ENCODE measurements around the gene PTEN. TPM values are rescaled to one million over a fixed set of nuclear protein-coding genes. Genes with fewer than 3 reads are reported as not detected.
"Not testable (repeated sequence)": the region's sequence is repeated elsewhere in the genome, so short reads cannot be mapped to it uniquely, and the experiment has no call there.

Gene PTEN
- total RNA-seq, 4 donors from 2014 or later = 78.6 to 184 (median 129) TPM

DNA sequence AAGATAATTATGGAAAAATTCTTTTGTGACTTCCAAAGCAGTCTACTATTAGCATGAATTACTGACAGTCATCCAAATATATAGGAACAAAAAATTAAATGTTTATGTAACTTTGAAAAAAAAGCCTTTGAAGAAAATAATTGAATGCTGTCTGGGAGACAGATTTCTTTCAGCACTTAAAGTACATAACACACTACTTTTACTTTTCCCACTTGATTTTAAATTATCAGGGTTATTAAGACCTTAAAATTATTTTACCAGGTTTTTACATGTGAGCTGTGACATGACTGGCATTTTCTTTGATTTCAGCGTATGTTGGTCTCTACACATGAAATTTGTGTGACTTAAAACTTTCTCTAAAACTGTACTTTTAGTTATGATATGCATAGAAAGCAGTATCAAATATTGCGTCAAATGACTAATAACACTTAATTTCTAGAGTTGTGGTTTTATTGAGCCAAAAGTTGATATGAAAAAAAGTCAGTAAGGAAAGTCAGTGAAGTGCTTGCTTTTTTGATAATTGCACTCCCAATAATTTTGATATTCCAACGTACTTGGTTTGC lies 3.1 kb downstream of the PTEN start:
- in situ Hi-C loops (cut with MboI; ENCODE audit: low pct_ligation_motif_present in 1 of 4, low pct_unique_long_range_greater_than_20kb in 1 of 4, low sequenced_read_pairs in 3 of 4) = loop anchor here (10.0 to 25.0 kb wide), 4 partner anchors 246 to 521 kb away; no protein-coding TSS in a partner anchor
- H3K27ac ChIP-seq = peak overlapping the region; percentile 93 to 100 (median 98)

DNA sequence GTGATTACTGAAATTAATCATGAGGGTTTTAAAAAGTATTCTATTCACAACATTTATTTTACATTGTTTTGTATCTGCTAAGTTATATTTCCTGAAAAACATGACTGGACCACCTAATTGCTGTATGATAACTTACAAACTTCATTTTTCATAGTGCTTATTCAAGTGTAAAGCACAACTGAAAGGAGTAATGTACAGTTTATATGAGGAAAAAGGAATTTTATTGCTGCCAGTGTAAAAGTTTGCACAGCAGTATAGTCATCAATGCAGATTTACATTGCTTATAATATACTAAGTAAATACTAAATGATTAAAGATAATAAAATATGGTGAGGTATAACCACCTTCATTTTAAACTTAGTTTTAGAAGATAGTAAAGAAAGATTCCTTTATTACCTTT lies 4.0 kb downstream of the PTEN start:
- no peak for TF ChIP-seq POLR2AphosphoS5 (IDR thresholded peaks at IDR 0.05)
- Histone ChIP-seq H3K36me3 (no peaks in the 10 kb centered on the region), H3K4me3 (peak overlapping the region in 3 of 4 donors; percentile 74 to 97 (median 77)), H3K4me1 (peaks cover 0 to 48% (median 26%) of the 10 kb centered on the region in 4 donors), H3K27ac (peak overlapping the region; percentile 93 to 100 (median 98)), H3K9me3 (no peaks in the 10 kb centered on the region), H3K27me3 (no peaks in the 10 kb centered on the region)
- intact Hi-C loops (cut with DNase I; ENCODE audit: low total_unique reads) = no loop called here
- in situ Hi-C loops (cut with MboI; ENCODE audit: low pct_ligation_motif_present in 1 of 4, low pct_unique_long_range_greater_than_20kb in 1 of 4, low sequenced_read_pairs in 3 of 4) = loop anchor here (10.0 to 25.0 kb wide), 4 partner anchors 245 to 520 kb away; no protein-coding TSS in a partner anchor
- no peak for DNase-seq

More for the DNA sequence above, 3.1 kb downstream of the PTEN start:
- no peak for TF ChIP-seq POLR2A (IDR thresholded peaks at IDR 0.05)
- TF ChIP-seq EP300 (IDR thresholded peaks at IDR 0.05; ENCODE audit: low read depth) = no peak
- no peak for TF ChIP-seq POLR2AphosphoS5 (IDR thresholded peaks at IDR 0.05)
- TF ChIP-seq, protein P1, sequence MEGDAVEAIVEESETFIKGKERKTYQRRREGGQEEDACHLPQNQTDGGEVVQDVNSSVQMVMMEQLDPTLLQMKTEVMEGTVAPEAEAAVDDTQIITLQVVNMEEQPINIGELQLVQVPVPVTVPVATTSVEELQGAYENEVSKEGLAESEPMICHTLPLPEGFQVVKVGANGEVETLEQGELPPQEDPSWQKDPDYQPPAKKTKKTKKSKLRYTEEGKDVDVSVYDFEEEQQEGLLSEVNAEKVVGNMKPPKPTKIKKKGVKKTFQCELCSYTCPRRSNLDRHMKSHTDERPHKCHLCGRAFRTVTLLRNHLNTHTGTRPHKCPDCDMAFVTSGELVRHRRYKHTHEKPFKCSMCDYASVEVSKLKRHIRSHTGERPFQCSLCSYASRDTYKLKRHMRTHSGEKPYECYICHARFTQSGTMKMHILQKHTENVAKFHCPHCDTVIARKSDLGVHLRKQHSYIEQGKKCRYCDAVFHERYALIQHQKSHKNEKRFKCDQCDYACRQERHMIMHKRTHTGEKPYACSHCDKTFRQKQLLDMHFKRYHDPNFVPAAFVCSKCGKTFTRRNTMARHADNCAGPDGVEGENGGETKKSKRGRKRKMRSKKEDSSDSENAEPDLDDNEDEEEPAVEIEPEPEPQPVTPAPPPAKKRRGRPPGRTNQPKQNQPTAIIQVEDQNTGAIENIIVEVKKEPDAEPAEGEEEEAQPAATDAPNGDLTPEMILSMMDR (IDR thresholded peaks at IDR 0.05) = no peak
- intact Hi-C loops (cut with DNase I; ENCODE audit: low total_unique reads) = no loop called here
- peaks cover 0 to 42% (median 28%) of the 10 kb centered on the region in 4 donors for H3K4me1 ChIP-seq
- WGBS, 2 donors (ENCODE audit: low coverage in 1 of 2) = 0 to 4% methylated on average over 3 of the region's 3 CpGs
- H3K4me3 ChIP-seq = peak overlapping the region in 3 of 4 donors; percentile 74 to 97 (median 77)
- H3K9me3 ChIP-seq = no peaks in the 10 kb centered on the region
- H3K27me3 ChIP-seq = no peaks in the 10 kb centered on the region
- no peaks in the 10 kb centered on the region for H3K36me3 ChIP-seq
- DNase-seq = no peak

DNA sequence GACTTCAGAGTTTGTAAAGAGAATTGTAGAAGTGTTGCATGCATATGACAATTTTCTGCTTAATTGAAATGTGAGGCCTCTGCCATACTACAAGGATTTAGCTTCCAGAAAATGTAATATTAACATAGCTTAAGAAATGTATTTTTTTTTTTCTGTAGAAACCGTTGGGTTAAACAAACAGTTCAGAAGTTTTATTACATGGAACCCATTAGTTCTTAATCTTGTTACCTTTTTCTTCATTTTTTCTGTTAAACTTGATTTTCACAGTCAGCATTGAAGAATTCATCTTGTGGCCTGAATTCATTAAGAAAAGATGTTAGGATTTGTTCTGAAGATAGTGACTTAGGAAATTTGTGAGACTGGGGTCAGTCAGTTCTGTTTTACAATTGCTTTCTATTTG lies 4.9 kb downstream of the PTEN start:
- intact Hi-C loops (cut with DNase I; ENCODE audit: low total_unique reads) (no loop called here), in situ Hi-C loops (cut with MboI; ENCODE audit: low pct_ligation_motif_present in 1 of 4, low pct_unique_long_range_greater_than_20kb in 1 of 4, low sequenced_read_pairs in 3 of 4) (loop anchor here (10.0 to 25.0 kb wide), 4 partner anchors 244 to 519 kb away; no protein-coding TSS in a partner anchor)
- H3K27ac ChIP-seq = peak overlapping the region in 3 of 4 donors; percentile 93 to 100 (median 99)
- no peak for DNase-seq
- TF ChIP-seq, protein P1 (IDR thresholded peaks at IDR 0.05) = no peak
- no peak for TF ChIP-seq EP300 (IDR thresholded peaks at IDR 0.05; ENCODE audit: low read depth)
- TF ChIP-seq POLR2AphosphoS5 (IDR thresholded peaks at IDR 0.05) = no peak
- TF ChIP-seq POLR2A (IDR thresholded peaks at IDR 0.05) = no peak
- peaks cover 0 to 56% (median 26%) of the 10 kb centered on the region in 4 donors for H3K4me1 ChIP-seq
- H3K27me3 ChIP-seq = no peaks in the 10 kb centered on the region
- H3K9me3 ChIP-seq = no peaks in the 10 kb centered on the region
- 2 to 7% methylated on average over 1 of the region's 1 CpG for WGBS, 2 donors (ENCODE audit: low coverage in 1 of 2)
- H3K4me3 ChIP-seq = peak overlapping the region in 3 of 4 donors; percentile 74 to 97 (median 77)
- H3K36me3 ChIP-seq = no peaks in the 10 kb centered on the region

DNA sequence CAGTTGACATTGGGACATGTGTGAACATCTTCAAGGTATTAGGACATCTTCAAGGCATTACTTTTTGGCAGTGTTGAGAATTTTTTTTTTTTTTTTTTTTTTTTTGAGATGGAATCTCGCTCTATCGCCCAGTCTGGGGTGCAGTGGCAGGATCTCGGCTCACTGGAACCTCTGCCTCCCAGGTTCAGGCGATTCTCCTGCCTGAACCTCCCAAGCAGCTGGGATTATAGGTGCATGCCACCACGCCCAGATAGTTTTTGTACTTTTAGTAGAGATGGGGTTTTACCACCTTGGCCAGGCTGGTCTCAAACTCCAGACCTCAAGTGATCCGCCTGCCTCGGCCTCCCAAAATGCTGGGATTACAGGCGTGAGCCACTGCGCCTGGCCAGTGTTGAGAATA lies 5.7 kb downstream of the PTEN start:
- H3K27me3 ChIP-seq; intact Hi-C loops (cut with DNase I; ENCODE audit: low total_unique reads); H3K9me3 ChIP-seq; H3K36me3 ChIP-seq; DNase-seq: not testable (repeated sequence)
- Histone ChIP-seq H3K4me1 (peaks cover 5 to 65% (median 26%) of the 10 kb centered on the region in 4 donors), H3K4me3 (peak overlapping the region in 1 of 4 donors; percentile 74), H3K27ac (peak overlapping the region in 1 of 4 donors; percentile 100)
- WGBS, 2 donors (ENCODE audit: low coverage in 1 of 2) = 77 to 91% methylated on average over 4 to 9 of the region's 9 CpGs
- in situ Hi-C loops (cut with MboI; ENCODE audit: low pct_ligation_motif_present in 1 of 4, low pct_unique_long_range_greater_than_20kb in 1 of 4, low sequenced_read_pairs in 3 of 4) = loop anchor here (10.0 to 25.0 kb wide), 4 partner anchors 243 to 518 kb away; no protein-coding TSS in a partner anchor

DNA sequence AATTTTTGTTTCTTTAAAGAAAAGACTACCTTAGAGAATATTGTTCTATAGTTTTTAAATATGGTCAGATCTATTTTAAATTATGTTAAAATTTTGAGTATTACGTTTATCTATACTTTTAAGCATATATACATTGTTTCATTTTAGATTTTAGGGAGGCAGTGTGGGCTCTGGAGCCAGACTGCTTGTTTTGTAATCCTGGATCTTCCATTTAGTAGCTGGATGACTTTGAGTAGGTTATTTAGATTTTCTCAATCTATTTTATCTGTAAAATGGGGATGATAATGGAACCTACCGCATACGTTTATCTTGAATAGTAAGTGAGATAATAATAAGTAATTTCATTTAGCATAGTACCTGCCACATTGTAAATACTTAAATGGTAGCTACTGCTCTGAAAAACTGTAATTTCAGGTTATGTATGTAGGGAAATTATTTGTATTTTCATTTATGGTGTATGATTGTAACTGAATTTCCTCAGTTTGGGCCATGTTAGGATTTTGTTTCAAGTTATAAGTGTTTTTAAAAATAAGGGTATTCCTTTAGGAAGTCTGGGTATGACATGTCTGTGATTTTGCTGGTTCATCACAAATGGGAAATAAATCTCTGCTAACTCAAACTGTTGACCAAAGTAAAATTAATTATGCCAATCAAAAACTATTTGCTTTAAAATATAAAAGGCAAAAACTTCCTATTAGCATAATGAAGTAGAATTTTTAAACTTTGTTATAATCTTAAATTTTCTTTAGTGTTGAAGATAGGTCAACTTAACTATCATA lies 6.5 kb downstream of the PTEN start:
- TF ChIP-seq, protein P1 (IDR thresholded peaks at IDR 0.05) = no peak
- TF ChIP-seq POLR2A (IDR thresholded peaks at IDR 0.05) = no peak
- no peak for TF ChIP-seq EP300 (IDR thresholded peaks at IDR 0.05; ENCODE audit: low read depth)
- DNase-seq = no peak
- 84 to 92% methylated on average over 3 of the region's 3 CpGs for WGBS, 2 donors (ENCODE audit: low coverage in 1 of 2)
- in situ Hi-C loops (cut with MboI; ENCODE audit: low pct_ligation_motif_present in 1 of 4, low pct_unique_long_range_greater_than_20kb in 1 of 4, low sequenced_read_pairs in 3 of 4) (loop anchor here (10.0 to 25.0 kb wide), 4 partner anchors 242 to 517 kb away; no protein-coding TSS in a partner anchor), intact Hi-C loops (cut with DNase I; ENCODE audit: low total_unique reads) (no loop called here)
- H3K27ac ChIP-seq = no peak overlapping the region
- H3K4me1 ChIP-seq = peaks cover 5 to 73% (median 26%) of the 10 kb centered on the region in 4 donors
- peak overlapping the region in 1 of 4 donors; percentile 74 for H3K4me3 ChIP-seq
- no peaks in the 10 kb centered on the region for H3K36me3 ChIP-seq
- no peaks in the 10 kb centered on the region for H3K27me3 ChIP-seq
- H3K9me3 ChIP-seq = no peaks in the 10 kb centered on the region
